ENCODE results near the gene WWP2.
"Not testable (repeated sequence)": the region's sequence is repeated elsewhere in the genome, so short reads cannot be mapped to it uniquely, and the experiment has no call there.

WWP2 gene

DNA sequence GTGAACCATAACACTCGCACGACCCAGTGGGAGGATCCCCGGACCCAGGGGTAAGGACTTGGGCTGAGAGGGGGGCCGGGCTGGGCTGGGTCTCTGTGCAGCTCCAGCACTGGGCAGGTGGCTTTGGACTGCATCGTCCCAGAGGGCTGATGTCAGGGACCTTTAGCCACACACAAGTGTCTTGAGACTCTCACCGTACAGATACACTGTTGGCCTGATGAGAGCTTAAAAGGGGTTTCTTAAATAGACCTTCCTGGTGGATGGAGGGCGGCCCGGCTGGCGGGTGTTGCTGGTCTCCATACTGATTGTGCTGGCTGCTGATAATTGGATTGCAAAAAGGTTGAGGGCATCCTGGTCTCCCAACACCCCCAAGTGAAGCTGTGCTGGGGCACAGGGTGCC is 167.3 kb downstream of the WWP2 start:
- DNase-seq, result no peak

DNA sequence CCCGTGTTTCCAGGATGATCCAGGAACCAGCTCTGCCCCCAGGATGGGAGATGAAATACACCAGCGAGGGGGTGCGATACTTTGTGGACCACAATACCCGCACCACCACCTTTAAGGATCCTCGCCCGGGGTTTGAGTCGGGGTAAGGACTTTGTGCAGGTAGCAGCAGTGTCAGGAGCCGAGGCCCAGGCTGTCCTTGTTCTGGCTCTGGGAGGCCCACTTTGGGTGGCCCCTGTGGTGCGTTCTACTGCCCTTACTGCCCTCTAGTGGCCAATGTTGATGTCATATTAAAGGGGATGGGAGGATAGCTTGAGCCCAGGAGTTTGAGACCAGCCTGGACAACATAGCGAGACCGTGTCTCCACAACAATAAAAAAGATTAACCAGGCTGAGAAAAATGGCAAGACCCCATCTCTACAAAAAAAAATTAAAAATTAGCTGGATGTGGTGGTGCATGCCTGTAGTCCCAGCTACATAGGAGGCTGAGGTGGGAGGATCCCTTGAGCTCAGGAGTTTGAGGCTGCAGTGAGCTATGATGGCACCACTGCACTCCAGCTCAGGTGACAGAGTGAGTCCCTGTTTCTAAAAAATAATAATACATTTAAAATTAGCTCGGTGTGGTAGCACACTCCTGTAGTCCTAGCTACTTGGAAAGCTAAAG is 168.1 kb downstream of the WWP2 start:
- DNase-seq, result peak; percentile 65

DNA sequence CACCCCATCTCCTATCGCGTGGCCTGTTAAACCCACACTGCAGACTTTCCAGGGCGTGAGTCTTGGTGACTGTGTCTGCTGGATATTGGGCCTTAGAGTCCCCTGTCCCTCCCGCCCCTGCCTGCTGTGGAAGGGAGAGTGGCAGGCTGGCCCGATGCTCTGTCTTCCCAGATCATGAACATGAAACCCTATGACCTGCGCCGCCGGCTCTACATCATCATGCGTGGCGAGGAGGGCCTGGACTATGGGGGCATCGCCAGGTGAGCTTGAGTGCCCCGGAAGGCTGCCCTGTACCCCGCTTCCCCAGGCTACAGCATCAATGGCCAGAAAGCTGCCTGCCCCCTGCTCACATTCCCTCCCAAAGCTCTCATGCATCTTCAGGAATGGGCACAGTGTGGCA is 169.5 kb downstream of the WWP2 start:
- no peak for DNase-seq

DNA sequence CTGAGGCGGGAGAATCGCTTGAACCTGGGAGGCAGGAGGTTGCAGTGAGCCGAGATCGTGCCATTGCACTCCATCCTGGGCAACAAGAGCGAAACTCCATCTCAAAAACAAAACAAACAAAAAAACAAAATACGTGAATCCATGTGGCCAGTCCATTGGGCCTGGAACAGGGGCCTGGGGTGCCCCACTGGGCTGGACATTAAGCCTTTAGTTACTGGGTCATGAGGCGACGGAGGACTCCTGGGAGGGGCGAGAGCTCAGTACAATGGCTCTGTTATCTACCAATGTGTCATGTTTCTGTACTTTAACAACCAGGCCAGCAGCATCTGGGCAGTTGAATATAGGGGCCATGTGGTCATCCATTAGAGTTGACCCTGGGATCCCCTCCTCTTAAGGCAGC is 170.1 kb downstream of the WWP2 start:
- no peak for DNase-seq

DNA sequence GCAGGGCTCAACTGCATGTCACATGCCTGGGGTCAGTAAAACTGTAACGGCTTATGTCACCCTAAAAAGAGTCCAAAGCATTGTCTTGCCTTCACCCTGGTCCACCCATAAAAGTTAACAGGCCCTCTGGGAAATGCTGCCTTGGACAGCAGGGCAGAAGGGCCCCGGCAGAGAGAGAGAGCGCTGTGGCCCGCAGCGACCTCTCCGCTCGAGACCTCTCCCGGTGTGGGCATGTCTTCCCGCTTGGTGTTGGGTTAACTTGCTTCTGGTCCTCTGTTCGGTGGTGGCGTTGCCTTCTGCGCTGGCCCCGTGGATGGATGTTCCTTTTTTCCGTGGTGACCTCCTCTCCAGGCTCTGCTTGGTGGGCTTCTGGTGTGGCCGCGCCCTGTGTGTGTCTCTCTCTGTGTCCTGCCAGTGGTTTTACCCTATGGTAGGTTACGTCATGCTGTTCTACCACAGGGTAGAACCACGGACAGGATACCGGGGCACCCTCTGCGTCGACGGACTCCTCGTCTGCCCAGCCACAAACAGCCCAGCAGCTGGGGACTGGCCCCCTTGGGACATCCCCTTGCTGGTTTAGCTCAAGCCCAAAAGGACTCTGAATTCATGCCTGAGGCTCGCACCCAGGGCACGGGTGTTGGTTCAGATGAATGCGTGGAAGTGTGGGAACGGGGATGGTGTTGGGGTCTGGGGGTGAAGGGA is 170.7 kb downstream of the WWP2 start:
- no peak for DNase-seq

DNA sequence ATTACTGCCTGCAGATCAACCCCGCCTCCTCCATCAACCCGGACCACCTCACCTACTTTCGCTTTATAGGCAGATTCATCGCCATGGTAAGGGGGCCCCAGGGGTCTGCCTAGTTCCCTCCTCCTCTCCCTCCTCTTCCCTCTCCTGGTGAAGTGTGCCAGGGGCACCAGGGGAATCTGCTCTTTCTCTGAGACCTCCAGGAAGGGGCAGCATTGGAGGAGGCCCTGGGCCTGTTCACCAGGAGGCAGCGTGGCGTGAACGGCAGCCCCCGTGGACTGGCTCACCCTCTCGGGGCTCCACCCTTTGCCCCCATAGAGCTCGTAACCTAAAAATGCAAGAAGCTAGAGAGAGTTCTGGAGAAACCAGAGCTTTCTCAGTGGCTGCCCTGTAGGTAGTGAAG is 171.9 kb downstream of the WWP2 start:
- no peak for DNase-seq

DNA sequence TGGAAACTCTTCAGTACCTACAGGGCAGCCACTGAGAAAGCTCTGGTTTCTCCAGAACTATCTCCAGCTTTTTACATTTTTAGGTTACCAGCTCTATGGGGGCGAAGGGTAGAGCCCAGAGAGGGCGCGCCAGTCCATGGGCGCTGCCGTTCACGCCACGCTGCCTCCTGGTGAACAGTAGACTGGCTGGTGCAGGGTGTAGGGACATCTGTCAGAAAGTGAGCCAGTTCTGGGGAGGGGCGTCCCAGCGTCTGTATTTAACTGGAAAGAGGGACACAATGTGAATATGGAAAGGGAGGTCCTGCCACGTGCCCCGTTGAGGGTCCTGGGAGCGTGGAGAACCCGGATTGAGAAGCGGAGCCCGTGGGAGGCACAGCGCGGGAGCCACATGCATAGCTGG is 172.6 kb downstream of the WWP2 start:
- DNase-seq, result no peak

DNA sequence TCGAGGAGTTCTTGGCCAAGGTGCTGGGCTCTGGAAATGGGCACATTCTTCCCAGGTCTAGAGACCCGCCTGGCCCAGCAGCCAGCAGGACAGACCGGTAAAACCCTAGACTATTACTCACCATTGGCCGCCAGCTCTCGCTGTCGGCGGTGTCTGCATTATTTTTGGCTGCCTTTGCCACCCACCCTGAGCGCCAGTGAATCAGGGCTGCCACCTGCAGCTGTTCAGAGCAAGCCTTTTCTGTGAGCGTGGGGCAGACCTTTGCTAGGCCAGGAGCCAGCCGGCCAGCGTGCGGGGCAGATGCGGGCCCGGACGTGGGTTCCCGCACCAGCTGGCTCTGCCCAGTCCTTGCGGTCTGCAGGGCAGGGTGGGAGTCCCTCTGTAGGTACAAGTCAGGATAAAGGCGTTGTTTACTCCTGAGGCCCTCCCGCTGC is 173.2 kb downstream of the WWP2 start:
- no peak for DNase-seq

DNA sequence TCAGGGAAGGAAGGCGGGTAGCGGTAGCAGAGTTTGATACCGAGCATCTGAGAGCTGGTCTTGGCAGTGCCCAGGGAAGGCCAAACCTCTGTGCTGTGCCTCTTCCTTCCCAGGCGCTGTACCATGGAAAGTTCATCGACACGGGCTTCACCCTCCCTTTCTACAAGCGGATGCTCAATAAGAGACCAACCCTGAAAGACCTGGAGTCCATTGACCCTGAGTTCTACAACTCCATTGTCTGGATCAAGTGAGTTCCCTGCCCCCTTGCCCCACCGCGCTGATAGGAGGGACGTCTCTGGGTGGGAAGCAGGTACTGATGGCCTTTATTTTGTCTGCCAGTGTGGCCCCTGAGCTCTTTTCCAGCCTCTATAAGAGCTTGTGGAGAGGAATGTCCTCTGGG is 173.6 kb downstream of the WWP2 start:
- no peak for DNase-seq

DNA sequence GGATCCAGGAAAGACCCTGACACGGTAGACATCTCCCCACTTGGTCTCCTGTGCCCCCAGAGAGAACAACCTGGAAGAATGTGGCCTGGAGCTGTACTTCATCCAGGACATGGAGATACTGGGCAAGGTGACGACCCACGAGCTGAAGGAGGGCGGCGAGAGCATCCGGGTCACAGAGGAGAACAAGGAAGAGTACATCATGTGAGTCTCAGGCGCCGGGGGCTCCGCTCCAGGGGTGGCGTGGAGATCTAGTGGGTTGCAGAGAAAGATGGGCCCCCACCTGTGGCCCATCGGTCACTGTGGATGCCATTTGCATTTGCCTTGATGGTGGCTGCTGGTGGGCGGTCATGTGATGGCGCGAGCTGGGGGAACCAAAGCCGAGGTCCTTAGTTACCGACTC is 174.1 kb downstream of the WWP2 start:
- no peak for DNase-seq

DNA sequence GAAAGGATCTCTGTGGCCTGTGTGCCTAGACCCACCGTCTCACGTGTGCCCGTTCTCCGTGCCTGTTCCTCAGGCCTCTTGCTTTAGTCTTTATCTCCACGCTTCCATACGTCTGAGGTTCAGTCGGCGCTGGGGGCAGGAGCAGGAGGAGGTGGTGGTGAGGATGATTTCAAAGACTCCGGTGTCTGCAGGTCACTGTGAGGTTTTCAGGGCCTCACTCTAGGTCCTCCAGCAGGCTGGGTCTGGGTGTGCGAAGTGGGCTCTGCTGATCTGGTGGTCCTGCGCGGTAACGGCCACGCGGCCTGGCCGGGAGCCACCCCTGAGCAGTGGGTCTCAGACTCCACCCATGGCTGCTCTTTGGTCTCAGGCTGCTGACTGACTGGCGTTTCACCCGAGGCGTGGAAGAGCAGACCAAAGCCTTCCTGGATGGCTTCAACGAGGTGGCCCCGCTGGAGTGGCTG is 174.6 kb downstream of the WWP2 start:
- DNase-seq, result no peak

DNA sequence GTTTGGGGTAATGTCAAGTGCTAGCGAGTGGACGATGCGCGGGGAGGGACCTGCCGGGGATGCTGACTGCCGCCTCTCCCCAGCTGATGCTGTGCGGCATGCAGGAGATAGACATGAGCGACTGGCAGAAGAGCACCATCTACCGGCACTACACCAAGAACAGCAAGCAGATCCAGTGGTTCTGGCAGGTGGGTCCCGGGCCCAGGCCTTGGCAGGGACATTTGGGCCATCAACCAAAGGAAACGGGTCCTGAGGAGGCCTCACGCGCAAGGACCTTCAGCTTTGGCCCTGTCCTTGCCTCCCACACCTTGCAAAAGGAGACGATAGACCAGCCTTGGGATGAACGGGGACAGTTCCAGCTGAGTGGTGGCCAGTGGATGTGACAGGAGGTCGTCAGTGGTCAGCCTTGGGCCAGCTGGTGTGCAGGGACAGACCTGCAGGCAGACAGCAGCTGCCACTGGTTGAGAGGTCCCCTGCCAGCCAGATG is 175.4 kb downstream of the WWP2 start:
- DNase-seq, result no peak

DNA sequence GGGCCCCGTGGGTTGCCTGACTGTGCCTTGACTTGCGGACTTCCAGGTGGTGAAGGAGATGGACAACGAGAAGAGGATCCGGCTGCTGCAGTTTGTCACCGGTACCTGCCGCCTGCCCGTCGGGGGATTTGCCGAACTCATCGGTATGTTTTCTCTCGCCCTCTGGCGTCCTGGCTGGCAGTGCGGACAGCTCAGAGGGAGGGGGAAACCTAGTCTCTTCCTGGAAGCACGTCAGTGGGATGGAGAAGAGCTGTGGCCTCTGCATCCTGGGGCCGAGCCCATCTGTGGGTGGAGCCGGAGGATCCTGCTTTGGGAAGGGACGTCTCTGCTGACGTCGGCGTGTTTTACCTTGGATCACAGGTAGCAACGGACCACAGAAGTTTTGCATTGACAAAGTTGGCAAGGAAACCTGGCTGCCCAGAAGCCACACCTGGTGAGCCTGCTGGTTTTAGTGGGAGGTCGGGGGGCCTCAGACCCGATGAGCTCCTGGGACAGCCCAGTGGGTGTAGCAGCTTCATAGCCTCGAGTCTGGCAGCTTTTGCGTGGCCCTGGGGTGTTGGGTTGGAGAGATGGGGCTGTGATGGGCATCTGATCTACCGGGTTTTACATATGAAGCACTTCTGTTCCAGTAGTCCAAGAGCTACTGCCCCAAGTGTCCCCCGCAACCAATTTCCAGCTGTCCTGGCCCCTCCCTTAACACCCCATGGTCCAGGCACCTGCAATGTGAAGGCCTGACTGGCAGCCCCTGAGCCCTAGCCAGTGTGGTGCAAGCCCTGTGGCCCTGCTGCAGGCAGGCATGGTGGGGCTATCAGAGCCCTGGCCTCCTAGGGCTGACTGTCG is 177.1 kb downstream of the WWP2 start:
- DNase-seq, result peak; percentile 38

DNA sequence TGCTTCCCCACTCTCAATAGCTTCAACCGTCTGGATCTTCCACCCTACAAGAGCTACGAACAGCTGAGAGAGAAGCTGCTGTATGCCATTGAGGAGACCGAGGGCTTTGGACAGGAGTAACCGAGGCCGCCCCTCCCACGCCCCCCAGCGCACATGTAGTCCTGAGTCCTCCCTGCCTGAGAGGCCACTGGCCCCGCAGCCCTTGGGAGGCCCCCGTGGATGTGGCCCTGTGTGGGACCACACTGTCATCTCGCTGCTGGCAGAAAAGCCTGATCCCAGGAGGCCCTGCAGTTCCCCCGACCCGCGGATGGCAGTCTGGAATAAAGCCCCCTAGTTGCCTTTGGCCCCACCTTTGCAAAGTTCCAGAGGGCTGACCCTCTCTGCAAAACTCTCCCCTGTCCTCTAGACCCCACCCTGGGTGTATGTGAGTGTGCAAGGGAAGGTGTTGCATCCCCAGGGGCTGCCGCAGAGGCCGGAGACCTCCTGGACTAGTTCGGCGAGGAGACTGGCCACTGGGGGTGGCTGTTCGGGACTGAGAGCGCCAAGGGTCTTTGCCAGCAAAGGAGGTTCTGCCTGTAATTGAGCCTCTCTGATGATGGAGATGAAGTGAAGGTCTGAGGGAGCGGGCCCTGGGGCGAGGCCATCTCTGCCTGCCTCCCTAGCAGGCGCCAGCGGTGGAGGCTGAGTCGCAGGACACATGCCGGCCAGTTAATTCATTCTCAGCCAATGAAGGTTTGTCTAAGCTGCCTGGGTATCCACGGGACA is 177.9 kb downstream of the WWP2 start:
- peak; percentile 30 for DNase-seq

DNA sequence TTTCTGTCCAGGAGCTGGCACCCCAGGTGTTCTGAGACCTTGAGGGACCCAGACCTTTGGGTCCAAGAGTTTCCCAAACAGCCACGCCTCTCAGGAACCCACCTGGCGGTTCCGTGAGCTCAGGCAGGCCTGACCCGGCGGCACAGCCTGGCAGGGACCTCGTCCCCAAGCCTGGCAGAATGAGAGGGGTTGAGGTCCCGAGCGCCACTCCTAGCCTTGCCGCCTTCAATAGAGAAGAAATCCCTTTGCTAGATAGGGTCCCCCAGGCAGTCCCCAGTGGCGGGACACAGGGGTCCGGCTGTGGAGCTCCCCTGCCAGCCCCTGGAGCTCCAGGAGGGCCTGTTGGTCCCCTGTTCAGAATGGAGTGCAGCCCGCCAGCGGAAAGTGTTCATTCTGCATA is 178.5 kb downstream of the WWP2 start:
- DNase-seq, result no peak

DNA sequence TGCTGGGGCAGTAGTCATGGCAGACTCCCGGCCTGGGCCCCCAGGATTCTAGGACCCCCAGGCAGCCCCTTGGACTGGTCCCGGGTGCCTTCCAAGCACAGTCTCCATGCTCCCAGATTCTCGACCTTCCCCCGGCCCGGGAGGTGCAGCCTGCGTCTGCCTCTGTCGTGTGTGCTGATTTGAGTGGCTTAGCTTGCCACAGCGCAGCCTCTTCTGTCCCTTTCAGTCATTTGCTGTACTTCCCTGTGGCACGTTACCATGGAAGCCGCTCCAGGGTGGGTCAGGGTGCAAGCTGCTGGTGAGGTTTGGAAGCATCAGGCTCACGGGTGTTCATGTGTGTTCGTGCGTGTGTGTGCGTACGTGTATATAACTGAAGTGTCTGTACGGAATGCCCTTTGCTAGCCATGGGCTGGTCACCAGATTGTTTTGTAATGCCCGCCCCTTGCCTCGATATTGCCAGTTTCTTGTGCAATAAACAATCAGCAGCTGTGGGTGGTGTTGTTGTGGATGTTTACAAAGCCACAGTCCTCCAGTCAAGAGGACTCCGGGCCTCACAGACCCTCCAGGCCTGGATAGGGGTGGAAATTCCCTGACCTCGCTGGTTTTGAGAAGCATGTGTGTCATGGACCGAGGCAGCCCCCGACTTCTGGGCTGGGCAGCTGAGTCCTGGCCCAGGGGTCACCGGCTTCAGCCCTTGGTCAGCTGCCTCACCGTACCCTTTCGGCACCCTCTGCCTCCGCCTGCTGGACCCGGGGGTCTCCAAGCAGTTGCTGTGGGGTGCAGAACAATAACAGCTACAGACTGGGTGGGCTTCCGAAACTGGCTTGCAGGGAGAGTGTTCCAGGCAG is 179.3 kb downstream of the WWP2 start:
- no peak for DNase-seq

DNA sequence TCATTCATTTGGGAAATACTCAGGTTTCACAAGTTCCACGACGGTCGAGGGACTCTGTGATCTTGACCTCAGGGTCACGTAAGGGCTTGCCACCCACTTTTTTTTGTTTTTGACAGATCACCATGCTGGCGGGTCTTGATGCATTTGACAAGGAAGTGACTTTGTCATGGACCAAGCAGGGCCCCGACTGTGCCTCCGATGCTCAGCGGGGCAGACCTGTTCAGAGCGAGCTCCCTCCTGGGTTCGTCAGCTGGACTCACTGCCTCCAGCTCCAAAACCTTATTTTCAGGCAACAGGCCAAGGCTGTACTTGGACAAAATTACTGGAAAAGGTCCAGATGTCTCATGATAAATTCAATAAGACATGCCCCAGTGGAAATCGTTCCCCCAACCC is 180.0 kb downstream of the WWP2 start:
- no peak for DNase-seq

DNA sequence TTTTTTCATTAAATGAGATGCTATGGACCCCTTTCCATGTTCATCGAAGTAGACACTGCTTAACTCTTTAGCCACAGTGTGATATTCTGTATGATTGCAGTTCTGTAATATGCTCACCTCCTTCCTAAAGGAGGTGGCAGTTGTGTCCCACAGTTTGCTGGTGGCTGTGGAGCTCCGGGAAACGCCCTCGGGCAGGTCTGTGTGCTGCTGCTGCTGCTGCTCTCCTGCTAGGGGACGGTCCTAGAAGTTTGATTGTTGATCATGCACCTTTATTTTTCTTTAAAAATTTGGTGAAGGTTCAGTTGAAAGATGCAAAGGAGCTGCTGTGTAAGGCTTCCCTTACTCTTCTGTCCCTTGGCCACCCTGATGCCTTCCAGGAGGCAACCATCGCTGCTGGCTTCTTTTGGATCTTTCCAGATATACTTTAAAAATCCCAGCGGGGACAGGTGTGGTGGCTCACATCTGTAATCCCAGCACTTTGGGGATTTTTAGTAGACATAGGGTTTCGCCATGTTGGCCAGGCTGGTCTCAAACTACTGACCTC is 180.6 kb downstream of the WWP2 start:
- DNase-seq, result no peak

DNA sequence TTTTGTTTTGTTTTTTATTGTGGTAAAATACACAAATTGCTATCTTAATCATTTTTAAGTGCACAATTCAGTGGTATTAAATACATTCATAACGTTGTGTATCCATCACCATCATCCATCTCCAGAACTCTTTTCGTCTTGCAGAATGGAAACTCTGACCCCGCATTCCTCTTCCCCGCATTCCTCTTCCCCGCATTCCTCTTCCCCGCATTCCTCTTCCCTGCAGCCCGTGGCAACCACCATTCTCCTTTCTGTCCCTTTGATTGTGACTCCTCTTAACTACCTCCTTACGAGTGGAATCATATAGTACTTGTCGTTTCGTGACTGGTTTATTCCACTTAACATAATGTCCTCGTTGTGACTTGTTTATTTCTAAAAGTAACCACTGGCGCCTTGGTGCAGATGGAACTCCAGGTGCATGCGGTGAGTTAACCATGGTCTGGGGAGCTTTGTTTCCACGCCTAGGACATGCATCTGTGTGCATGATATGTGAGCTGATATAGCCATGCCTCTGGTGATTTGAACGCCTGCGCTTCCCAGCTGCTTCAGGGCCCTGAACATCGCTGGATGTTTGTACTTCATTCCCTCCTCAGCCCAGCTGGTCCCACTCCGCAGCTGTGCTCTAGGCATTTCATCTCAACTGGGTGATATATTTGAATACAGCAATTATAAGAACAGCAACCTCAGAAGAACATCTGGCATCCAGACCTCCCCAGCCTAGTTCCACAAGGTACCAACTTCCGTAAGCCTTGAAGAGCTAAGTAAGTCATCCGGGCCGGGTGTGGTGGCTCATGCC is 181.3 kb downstream of the WWP2 start:
- not testable (repeated sequence) for DNase-seq

DNA sequence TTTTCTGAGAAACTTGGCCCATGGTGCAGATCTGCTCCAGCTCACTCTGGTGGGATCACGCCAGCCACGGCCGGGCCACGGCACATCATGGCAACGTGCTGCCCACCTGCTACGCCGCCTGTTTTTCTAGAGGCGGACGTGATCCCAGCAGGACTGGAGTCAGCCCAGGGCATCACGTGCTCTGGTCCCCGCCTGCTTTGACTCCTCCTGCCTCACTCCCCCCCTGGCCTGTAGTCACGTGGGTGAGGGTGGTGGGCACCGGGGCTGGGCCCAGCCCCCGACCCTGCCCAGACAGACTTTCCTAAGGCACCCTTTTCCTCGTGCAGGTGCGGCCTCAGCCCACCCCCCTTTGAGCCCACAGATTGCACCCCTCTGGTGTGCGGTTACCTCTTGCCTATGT is 188.3 kb downstream of the WWP2 start:
- DNase-seq, result not testable (repeated sequence)
